Measurements from ENCODE around the gene LPCAT2.

Gene LPCAT2

GRCh38 chr16:55467898-55468297 lies 41.0 kb upstream of the LPCAT2 start:
- CTCF ChIA-PET, result interaction anchor here (1.4 kb wide), 1 partner anchor 234 kb away, joined by 6 read pairs; no protein-coding TSS in a partner anchor
- TF ChIP-seq BHLHE40 (IDR thresholded peaks at IDR 0.05; ENCODE audit: borderline replicate concordance) (no peak), NFRKB (IDR thresholded peaks at IDR 0.05) (no peak), FOXK2 (IDR thresholded peaks at IDR 0.05) (no peak)
- POLR2A ChIA-PET, result no interaction called here
- no peak for DNase-seq (ENCODE audit: extremely low spot score)

- ChIA-PET POLR2A (no interaction called here), CTCF (interaction anchor here (1.4 kb wide), 1 partner anchor 233 kb away, joined by 6 read pairs; no protein-coding TSS in a partner anchor)
These were observed 40.4 kb upstream of the LPCAT2 start for GRCh38 chr16:55468352-55468990.

GRCh38 chr16:55469821-55470532 lies 38.9 kb upstream of the LPCAT2 start:
- DNase-seq (ENCODE audit: extremely low spot score), result no peak
- ChIA-PET POLR2A (no interaction called here), CTCF (interaction anchor here (0.6 kb wide), 1 partner anchor 108 kb away, joined by 3 read pairs; no protein-coding TSS in a partner anchor)
- TF ChIP-seq HDGF (IDR thresholded peaks at IDR 0.05; ENCODE audit: borderline replicate concordance), result no peak

More at GRCh38 chr16:55468352-55468990, 40.4 kb upstream of the LPCAT2 start:
- no peak for DNase-seq (ENCODE audit: extremely low spot score)
- TF ChIP-seq TARDBP (IDR thresholded peaks at IDR 0.05) (no peak), HDGF (IDR thresholded peaks at IDR 0.05; ENCODE audit: borderline replicate concordance) (no peak), LEF1 (IDR thresholded peaks at IDR 0.05; ENCODE audit: borderline replicate concordance) (no peak), ARNT (IDR thresholded peaks at IDR 0.05) (no peak), NFRKB (IDR thresholded peaks at IDR 0.05) (no peak), FOXM1 (IDR thresholded peaks at IDR 0.05; ENCODE audit: borderline replicate concordance) (no peak), ZNF384 (IDR thresholded peaks at IDR 0.05) (no peak), BHLHE40 (IDR thresholded peaks at IDR 0.05; ENCODE audit: borderline replicate concordance) (no peak), ELF4 (IDR thresholded peaks at IDR 0.05) (no peak), FOXK2 (IDR thresholded peaks at IDR 0.05) (no peak), L3MBTL2 (conservative IDR thresholded peaks at IDR 0.05) (no peak), SP1 (IDR thresholded peaks at IDR 0.05) (no peak), PKNOX1 (IDR thresholded peaks at IDR 0.05) (no peak), CTBP1 (IDR thresholded peaks at IDR 0.05; ENCODE audit: borderline replicate concordance) (no peak), SUZ12 (IDR thresholded peaks at IDR 0.05) (no peak), FOXA1 (IDR thresholded peaks at IDR 0.05) (no peak)

DNA sequence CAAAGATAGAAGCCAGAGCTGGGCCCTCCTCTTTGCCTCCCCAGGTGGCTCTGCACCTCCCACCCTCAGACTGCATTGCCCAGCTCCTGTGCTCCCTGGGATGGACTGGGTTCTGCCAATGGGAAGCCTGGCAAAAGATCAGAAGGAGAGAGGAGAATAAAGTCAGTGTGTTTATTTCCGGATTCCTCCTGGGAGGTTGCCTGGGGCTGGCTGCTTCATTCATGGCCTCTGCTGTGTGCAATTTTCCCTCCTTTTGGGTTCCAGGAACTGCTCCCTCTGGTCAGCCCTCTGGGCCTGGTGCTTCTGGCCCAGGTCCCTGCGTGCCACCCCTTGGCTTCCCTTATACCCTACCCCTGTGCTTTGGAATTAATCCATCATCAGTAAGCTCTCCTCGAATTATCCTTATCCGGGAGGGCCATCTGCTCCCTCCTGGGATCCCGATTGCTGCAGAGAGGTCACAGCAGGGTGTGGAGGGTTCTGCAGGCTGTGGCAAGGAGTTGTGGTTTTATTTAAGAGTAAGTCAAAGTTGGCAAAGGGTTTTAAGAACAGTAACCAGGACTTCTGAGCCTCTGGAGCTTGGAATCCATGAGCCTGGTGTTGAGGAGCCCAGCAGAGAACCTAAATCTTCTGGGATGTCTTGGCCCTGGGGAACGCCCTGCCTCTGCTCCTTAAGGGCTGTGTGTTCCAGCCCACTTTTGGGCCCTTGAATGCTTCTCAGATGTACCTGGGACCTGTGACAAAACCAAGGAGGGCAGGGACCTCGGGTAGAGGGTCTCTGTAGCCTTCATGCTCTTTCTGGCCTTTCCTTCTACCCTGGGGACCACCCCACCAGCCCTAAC lies 38.1 kb upstream of the LPCAT2 start:
- ChIA-PET CTCF (no interaction called here), POLR2A (no interaction called here)
- TF ChIP-seq LEF1 (IDR thresholded peaks at IDR 0.05; ENCODE audit: borderline replicate concordance), result no peak
- TF ChIP-seq FOXA1 (IDR thresholded peaks at IDR 0.05), result no peak
- no peak for TF ChIP-seq ZNF384 (IDR thresholded peaks at IDR 0.05)
- no peak; the same call in 1 of the 2 replicates for TF ChIP-seq L3MBTL2 (conservative IDR thresholded peaks at IDR 0.05)
- TF ChIP-seq SP1 (IDR thresholded peaks at IDR 0.05), result no peak
- TF ChIP-seq BHLHE40 (IDR thresholded peaks at IDR 0.05; ENCODE audit: borderline replicate concordance), result no peak
- TF ChIP-seq NFRKB (IDR thresholded peaks at IDR 0.05), result no peak
- TF ChIP-seq SUZ12 (IDR thresholded peaks at IDR 0.05), result no peak
- no peak for TF ChIP-seq FOXK2 (IDR thresholded peaks at IDR 0.05)
- TF ChIP-seq TARDBP (IDR thresholded peaks at IDR 0.05), result no peak
- no peak for TF ChIP-seq PKNOX1 (IDR thresholded peaks at IDR 0.05)
- TF ChIP-seq FOXM1 (IDR thresholded peaks at IDR 0.05; ENCODE audit: borderline replicate concordance), result no peak
- TF ChIP-seq ARNT (IDR thresholded peaks at IDR 0.05), result no peak
- no peak for TF ChIP-seq HDGF (IDR thresholded peaks at IDR 0.05; ENCODE audit: borderline replicate concordance)
- no peak for TF ChIP-seq ELF4 (IDR thresholded peaks at IDR 0.05)
- no peak for TF ChIP-seq CTBP1 (IDR thresholded peaks at IDR 0.05; ENCODE audit: borderline replicate concordance)
- DNase-seq (ENCODE audit: extremely low spot score), result no peak

DNA sequence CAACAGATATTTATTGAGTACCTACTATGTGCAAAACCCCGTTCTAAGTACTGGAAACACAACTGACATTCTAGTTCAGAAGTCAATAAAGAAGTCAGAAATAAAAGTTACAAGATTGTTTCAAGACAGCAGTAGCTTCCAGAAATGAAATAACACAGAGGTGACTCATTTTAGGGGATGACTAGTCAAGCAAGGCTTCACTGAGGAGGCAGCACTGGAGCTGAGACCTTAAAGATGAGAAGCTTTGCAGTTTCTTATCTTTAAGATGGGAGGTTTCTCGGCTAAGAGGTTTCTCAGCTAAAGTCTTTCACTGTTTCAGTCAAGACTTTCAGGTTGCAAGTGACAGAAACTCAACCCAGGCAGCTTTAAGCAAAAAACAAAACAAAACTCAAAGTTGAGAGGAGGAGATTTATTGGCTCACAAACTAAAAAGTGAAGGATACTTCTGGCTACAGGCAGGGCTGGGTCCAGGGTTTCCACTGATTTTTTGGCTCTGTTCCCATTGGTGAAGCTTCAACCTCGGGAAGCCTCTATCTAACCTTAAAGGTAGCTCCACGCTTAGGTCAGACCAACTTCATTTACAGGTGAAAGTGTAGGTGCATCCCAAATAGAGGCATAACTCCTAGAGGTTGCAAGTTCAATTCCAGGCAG lies 37.3 kb upstream of the LPCAT2 start:
- ChIA-PET CTCF (no interaction called here), POLR2A (no interaction called here)
- TF ChIP-seq FOXA1 (IDR thresholded peaks at IDR 0.05) (no peak), FOXM1 (IDR thresholded peaks at IDR 0.05; ENCODE audit: borderline replicate concordance) (no peak), ELF4 (IDR thresholded peaks at IDR 0.05) (no peak), SUZ12 (IDR thresholded peaks at IDR 0.05) (no peak), ZNF384 (IDR thresholded peaks at IDR 0.05) (no peak), HDGF (IDR thresholded peaks at IDR 0.05; ENCODE audit: borderline replicate concordance) (no peak), L3MBTL2 (conservative IDR thresholded peaks at IDR 0.05) (no peak), NFRKB (IDR thresholded peaks at IDR 0.05) (no peak), TARDBP (IDR thresholded peaks at IDR 0.05) (no peak), ARNT (IDR thresholded peaks at IDR 0.05) (no peak), SP1 (IDR thresholded peaks at IDR 0.05) (no peak), LEF1 (IDR thresholded peaks at IDR 0.05; ENCODE audit: borderline replicate concordance) (no peak), CTBP1 (IDR thresholded peaks at IDR 0.05; ENCODE audit: borderline replicate concordance) (no peak), FOXK2 (IDR thresholded peaks at IDR 0.05) (no peak), PKNOX1 (IDR thresholded peaks at IDR 0.05) (no peak), BHLHE40 (IDR thresholded peaks at IDR 0.05; ENCODE audit: borderline replicate concordance) (no peak)
- DNase-seq (ENCODE audit: extremely low spot score), result no peak
